DND-41 (cell line): ENCODE measurements around the gene BCL2L13.

Experiments
- ATAC-seq: fragments of 200-7000 bp; cut with Tn5 transposase; 3 replicates; pipeline ENCODE4 v1.9.1; 2021; ENCODE audit warnings: low read depth; ENCODE audit not compliant: insufficient read depth
- DNase-seq: peaks from one replicate; pipeline ENCODE4 v3.0.0-alpha.2; 2020
- H2AFZ ChIP-seq: 2 replicates; pipeline ENCODE4 v1.6.0; 2012; ENCODE audit warnings: low read depth, low read length
- H3K27ac ChIP-seq: 2 replicates; pipeline ENCODE4 v1.5.1; 2012; ENCODE audit warnings: low read length, inconsistent platforms
- H3K27me3 ChIP-seq: fragments of 200-600 bp; sonication (generic); 2 replicates; pipeline ENCODE4 v1.6.0; 2012; ENCODE audit warnings: low read length, mild to moderate bottlenecking, inconsistent platforms; ENCODE audit not compliant: insufficient read depth, poor library complexity
- H3K36me3 ChIP-seq: 2 replicates; pipeline ENCODE4 v1.5.1; 2012; ENCODE audit warnings: low read length, inconsistent platforms; ENCODE audit not compliant: insufficient read depth
- H3K4me1 ChIP-seq: 2 replicates; pipeline ENCODE4 v1.5.1; 2012; ENCODE audit warnings: mild to moderate bottlenecking, low read length; ENCODE audit not compliant: insufficient read depth
- H3K4me2 ChIP-seq: 2 replicates; pipeline ENCODE4 v1.6.0; 2012; ENCODE audit warnings: mild to moderate bottlenecking, moderate library complexity, low read length, inconsistent platforms; ENCODE audit not compliant: insufficient read depth
- H3K4me3 ChIP-seq, 2 experiments: fragments of 200-600 bp in 1 of 2; shearing (Covaris generic) in 1 of 2; 2 replicates each; pipeline ENCODE4 v1.5.1; 2012 to 2016; ENCODE audit warnings: inconsistent platforms in 2 of 2, low read length in 2 of 2, mild to moderate bottlenecking in 2 of 2, low read depth in 1 of 2, moderate library complexity in 1 of 2
- H3K79me2 ChIP-seq: 2 replicates; pipeline ENCODE4 v1.6.0; 2012; ENCODE audit warnings: low read length, inconsistent platforms; ENCODE audit not compliant: insufficient read depth
- H3K9ac ChIP-seq: 2 replicates; pipeline ENCODE4 v1.6.0; 2012; ENCODE audit warnings: low read depth, mild to moderate bottlenecking, inconsistent platforms, low read length, moderate library complexity
- H3K9me3 ChIP-seq: 2 replicates; pipeline ENCODE4 v1.5.1; 2012; ENCODE audit warnings: low read length, moderate library complexity, mild to moderate bottlenecking, inconsistent platforms; ENCODE audit not compliant: insufficient read depth, severe bottlenecking
- H4K20me1 ChIP-seq: 2 replicates; pipeline ENCODE4 v1.6.0; 2012; ENCODE audit warnings: low read length; ENCODE audit not compliant: insufficient read depth
- CTCF ChIP-seq: IDR thresholded peaks from 2 replicates; pipeline ENCODE4 v1.5.1; 2012; ENCODE audit warnings: borderline replicate concordance, low read length, moderate library complexity, mild to moderate bottlenecking; ENCODE audit not compliant: poor library complexity, severe bottlenecking; ENCODE audit errors: extremely low read depth
- EZH2 ChIP-seq: IDR thresholded peaks from 3 replicates; pipeline ENCODE4 v1.6.1; 2012; ENCODE audit warnings: borderline replicate concordance, low read depth, mild to moderate bottlenecking, moderate library complexity, low read length, inconsistent platforms; ENCODE audit not compliant: severe bottlenecking

BCL2L13 gene

GRCh38 chr22:17592201-17592600 lies 46.4 kb upstream of the BCL2L13 start:
- Histone ChIP-seq H2AFZ (no peak overlapping the region), H3K4me2 (no peak overlapping the region), H3K36me3 (peaks cover 60% of the 10 kb centered on the region), H3K27ac (no peak overlapping the region), H3K9me3 (no peaks in the 10 kb centered on the region), H3K9ac (no peak overlapping the region), H3K79me2 (no peaks in the 10 kb centered on the region), H3K27me3 (no peaks in the 10 kb centered on the region), H3K4me1 (no peaks in the 10 kb centered on the region), H4K20me1 (no peaks in the 10 kb centered on the region; the same call in 1 of the 2 replicates), H3K4me3 (no peak overlapping the region)
- DNase-seq (no peak), ATAC-seq (no peak)
- TF ChIP-seq CTCF: no peak
- TF ChIP-seq EZH2: no peak

DNA sequence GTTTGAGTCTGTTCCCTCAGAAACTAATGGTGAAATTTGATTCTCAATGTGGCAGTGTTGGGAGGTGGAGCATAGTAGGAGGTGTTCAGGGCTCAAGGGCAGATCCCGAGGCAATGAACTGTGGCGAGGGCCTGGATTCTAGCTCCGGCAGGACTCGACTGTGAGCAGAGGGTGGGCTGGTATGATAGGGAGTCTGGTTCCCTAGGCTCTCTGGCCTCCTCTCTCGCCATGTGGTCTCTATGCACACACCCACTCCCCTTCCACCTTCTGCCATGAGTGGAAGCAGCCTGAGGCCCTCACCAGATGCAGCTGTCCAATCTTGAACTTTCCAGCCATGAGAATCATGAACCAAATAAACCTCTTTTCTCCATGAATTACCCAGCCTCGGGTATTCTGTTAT lies 42.3 kb upstream of the BCL2L13 start:
- TF ChIP-seq CTCF (no peak), EZH2 (no peak)
- Histone ChIP-seq H3K27ac (no peak overlapping the region), H3K4me2 (no peak overlapping the region)

DNA sequence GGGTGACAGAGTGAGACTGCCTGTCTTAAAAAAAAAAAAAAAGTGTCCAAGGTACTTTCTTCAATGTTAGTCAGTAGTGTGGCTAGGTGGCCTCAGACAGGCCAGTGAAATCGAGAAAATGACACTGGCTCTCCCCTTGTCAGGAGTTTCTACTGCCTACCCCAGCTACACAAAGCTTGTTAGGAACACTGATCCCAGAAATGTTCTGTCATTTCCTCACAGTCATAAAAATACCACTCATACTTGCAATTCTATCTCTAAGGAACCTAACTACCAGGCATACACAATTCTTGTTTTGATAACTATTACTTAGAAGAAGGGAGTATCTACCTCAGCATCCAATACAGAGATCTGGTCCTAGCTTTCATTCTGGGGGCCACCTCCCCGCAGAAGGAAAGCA lies 41.3 kb upstream of the BCL2L13 start:
- no peak overlapping the region for H3K4me2 ChIP-seq
- no peaks in the 10 kb centered on the region for H3K9me3 ChIP-seq
- DNase-seq (no peak), ATAC-seq (no peak)
- no peak overlapping the region for H2AFZ ChIP-seq
- no peak overlapping the region for H3K27ac ChIP-seq
- H4K20me1 ChIP-seq: no peaks in the 10 kb centered on the region; the same call in 1 of the 2 replicates
- no peak overlapping the region for H3K4me3 ChIP-seq
- H3K9ac ChIP-seq: no peak overlapping the region
- no peaks in the 10 kb centered on the region for H3K4me1 ChIP-seq
- peaks cover 82% of the 10 kb centered on the region for H3K36me3 ChIP-seq
- no peaks in the 10 kb centered on the region for H3K27me3 ChIP-seq
- H3K79me2 ChIP-seq: no peaks in the 10 kb centered on the region
- no peak for TF ChIP-seq CTCF
- no peak for TF ChIP-seq EZH2

More for the DNA sequence above, 42.3 kb upstream of the BCL2L13 start:
- H3K36me3 ChIP-seq: peaks cover 87% of the 10 kb centered on the region
- H3K79me2 ChIP-seq: no peaks in the 10 kb centered on the region
- H3K9me3 ChIP-seq: no peaks in the 10 kb centered on the region
- H3K27me3 ChIP-seq: no peaks in the 10 kb centered on the region
- no peak overlapping the region for H3K4me3 ChIP-seq
- DNase-seq: no peak
- H2AFZ ChIP-seq: no peak overlapping the region
- H3K4me1 ChIP-seq: no peaks in the 10 kb centered on the region
- no peaks in the 10 kb centered on the region; the same call in 1 of the 2 replicates for H4K20me1 ChIP-seq
- no peak overlapping the region for H3K9ac ChIP-seq
- no peak for ATAC-seq

- ATAC-seq: no peak
- Histone ChIP-seq H3K4me3 (no peak overlapping the region), H3K9ac (no peak overlapping the region), H2AFZ (no peak overlapping the region), H4K20me1 (peaks cover 2% of the 10 kb centered on the region), H3K79me2 (peaks cover 2% of the 10 kb centered on the region), H3K4me2 (no peak overlapping the region), H3K9me3 (no peaks in the 10 kb centered on the region), H3K27me3 (no peaks in the 10 kb centered on the region), H3K36me3 (peaks cover 75% of the 10 kb centered on the region), H3K27ac (no peak overlapping the region), H3K4me1 (no peaks in the 10 kb centered on the region)
- no peak for DNase-seq
- TF ChIP-seq CTCF: no peak
- TF ChIP-seq EZH2: no peak
Observed at GRCh38 chr22:17598318-17598717, 40.2 kb upstream of the BCL2L13 start.
